HG03196 (cell line): ENCODE results near the gene ST6GALNAC4.
"Not testable (repeated sequence)": the region's sequence is repeated elsewhere in the genome, so short reads cannot be mapped to it uniquely, and the experiment has no call there.

Experiments used
- ATAC-seq: cut with Tn5 transposase; IDR thresholded peaks from one replicate; pipeline ENCODE4 v1.9.1; 2021; ENCODE audit not compliant: unreplicated experiment

Gene ST6GALNAC4

DNA sequence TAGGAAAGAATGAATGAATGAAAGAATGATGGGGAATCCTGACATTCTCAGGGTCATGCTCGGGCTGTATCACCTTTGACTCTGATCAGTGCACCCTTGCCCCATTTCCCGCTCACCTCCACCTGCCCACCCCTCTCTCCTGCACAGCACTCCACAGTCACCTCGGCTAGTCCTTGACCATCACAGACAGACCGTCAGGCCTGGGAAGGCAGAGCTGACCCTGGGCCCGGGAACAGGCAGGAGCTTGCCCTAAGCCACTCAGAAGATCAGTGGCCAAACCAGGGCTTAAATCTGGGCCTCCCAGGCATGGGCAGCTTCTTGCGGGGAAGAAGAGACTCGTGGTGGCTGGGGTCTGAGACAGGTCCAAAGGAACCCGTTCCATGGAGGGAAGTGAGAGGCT lies 21.0 kb downstream of the ST6GALNAC4 start:
- ATAC-seq = no peak

DNA sequence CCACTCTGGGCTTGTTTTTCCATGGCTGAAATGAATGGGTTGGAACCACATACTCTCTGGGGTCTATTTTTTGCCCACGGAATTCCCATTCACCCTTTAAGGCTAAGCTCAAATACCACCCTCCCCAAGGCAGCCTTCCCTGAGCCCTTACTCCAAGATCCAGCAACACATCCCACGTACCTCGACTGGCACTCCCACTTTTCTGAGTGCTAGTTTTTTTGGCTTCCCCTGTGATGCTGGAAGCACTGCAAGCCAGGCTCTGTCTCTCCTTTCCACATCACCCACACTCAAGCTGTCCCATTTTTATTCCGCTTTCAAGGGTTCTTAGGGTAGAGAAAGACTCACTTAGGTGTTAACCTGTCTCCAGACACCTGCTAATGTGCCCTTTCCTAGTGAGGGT lies 23.4 kb downstream of the ST6GALNAC4 start:
- ATAC-seq = no peak

DNA sequence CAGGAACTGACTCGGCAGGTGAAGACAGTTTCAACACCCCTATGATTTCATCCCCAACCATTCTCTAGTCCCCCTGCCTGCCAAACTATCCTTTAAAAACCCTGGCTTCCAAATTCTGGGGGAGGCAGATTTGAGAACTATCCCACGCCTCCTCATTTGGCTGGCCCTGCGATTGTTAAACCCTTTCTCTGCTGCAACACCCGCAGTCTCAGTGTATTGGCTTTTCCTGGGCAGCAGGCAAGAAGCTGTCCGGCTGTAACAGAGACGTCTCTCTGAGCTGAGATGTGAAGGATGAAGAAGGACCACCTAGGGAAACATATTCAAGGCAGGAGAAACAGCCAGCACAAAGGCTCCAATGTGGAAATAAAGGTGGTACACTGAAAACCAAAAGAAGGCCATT lies 24.0 kb downstream of the ST6GALNAC4 start:
- no peak for ATAC-seq

DNA sequence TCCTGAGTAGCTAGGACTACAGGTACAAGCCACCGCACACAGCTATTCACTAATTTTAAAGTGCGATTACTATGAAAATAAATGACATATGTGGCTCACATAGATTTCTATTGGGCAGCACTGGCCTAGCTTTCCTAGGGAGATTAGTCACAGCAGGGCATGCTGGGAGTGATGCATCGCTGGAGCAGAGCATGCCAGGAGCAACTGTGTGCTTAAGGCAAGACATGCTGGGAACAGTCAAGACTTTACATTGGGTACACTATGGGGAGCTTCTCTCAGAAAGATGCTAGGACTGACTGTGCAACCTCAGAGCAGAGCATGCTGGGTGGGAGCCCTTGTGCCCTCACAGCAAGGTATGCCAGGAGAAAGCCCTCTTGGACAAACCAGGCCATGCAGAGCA lies 26.8 kb downstream of the ST6GALNAC4 start:
- ATAC-seq = no peak

DNA sequence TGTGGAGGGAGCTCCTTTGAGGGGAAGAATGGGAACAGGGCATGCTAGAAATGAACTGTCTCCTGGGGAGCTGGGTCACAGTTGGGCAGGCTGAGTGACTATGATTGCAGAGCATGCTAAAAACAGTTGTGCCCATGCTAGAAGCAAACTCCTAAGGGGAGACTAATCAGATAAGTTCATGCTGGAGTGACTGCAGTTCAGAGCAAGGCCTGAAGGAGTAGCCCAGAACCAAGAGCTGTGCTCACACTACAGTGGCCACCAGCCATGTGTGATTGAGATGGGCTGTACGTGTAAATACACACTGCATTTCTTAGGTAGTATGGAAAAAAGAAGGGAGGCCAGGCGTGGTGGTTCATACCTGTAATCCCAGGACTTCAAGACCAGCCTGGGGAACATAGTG lies 29.0 kb downstream of the ST6GALNAC4 start:
- no peak for ATAC-seq

DNA sequence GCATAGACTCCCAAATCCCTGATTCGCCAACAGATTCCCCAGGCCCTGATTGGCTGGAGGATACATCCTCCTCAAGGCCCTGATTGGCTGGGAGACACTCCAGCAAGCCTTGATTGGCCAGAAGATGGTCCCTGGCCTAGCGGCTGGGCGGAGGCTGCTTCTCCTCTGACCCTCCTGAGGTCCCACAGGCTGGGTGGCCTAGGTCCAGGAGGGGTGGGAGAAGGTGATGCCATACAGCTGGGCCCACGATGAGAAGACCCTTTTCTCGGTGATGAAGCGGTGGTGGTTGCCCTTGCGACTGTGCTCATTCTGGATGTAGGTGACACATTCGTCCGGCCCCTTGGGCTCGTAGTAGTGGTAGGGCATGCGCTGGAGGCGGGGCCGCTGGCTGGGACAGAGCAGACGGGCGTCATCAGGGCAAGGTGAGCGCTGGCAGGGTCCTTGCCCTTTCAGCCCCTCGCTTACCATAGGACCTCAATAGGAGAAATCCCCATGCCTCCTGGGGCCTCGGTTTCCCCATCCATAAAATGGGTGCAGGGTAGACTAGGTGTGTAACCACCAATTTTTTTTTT lies 30.4 kb downstream of the ST6GALNAC4 start:
- ATAC-seq = no peak

DNA sequence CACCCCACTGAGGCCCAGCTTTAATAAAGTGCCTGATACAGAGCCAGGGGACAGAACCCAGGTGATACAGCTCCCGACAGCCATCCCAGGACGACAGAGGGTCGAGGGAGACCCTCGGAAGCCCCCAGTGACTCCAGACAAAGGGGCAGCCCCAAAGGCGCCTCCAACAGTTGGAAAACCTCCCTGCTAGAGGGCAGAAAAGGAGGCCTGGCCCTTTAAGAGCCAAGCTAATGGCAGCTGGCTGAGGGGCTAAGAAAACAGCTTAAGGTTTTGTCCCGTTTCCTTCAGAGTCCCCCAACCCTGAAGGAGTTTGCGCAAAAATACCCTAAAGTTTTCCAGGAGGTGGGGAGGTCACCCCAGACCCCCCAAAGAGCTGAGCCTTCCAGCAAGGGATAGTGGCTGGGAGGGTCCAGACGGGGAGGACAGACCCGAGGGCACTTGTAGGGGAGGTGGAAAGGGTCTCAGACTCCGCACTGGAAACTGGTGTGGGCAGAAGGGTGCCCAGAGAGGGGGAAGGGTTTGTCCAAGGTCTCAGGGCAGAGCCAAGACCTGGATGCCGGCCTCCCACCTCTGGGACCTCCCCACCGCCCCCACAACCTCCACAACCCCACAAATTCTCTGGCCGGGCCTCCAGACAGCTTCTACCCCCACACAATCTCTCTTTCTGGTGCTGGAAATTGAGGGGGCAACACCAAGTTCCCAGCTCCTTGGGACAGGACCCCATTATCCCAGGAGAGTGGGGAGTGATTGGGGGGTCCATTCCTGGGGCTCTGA lies 31.1 kb downstream of the ST6GALNAC4 start:
- no peak for ATAC-seq

DNA sequence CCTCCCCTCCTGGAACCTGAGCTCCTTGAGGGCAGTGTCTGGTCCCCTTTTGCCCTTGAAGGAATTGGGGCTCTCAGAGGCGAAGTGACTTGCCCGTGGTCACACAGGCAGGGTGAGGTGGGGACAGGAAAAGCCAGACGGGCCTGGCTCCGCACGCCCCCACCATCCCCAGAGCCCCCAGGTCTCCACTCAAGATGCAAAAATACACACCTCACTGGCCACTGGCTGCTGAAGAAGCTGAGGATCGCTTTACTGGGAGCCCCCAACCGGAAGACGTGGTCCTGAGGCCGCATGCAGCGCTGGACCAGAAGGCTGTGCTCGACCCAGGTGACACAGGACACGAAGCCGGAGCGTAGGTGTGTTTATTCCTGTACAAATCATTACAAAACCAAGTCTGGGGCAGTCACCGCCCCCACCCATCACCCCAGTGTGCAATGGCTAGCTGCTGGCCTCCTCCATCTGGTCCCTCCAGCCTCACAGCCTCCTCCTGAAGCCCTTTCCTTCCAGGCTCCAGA lies 31.8 kb downstream of the ST6GALNAC4 start:
- no peak for ATAC-seq

DNA sequence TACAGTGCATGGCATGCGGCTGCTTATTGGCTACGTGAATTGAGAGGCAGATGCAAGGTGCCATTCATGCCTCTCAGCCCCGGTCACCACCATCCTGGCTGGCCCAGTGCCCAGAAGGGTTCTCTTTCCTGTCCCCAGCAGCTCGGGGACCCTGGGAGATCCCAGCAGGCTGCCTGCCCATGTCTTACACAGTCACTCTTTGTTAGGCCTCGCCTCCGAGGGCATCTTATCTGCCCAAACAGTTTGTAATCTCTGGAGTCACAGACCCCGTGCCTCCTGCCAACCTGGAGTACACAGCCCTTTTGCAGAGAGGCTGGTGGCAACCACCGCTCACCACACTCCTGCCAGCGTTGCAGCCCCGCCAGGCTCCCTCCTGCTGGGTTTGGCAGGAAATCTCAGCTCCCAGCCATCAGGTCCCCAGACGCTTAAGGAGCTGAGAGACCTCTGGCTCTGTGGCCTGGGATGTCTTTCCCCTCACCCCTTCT lies 32.4 kb downstream of the ST6GALNAC4 start:
- no peak for ATAC-seq

DNA sequence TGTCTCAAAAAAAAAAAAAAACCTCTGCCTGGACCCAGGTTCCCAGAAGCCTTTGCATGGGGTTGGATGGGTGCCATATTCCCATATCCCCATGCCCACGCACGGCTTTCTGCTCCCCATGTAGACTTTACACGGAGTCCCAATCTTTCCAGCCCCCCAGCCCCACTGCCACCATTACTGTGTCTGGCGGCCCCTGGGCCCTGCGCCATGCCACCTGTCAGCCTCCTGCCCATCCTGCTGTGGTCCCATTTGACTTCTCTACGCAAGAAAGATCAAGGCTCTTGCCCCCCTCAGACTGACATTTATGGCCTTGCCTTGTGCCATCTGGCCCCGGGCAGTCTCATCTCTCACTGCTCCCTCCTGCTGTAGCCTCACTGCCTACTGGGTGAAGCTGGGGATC lies 32.9 kb downstream of the ST6GALNAC4 start:
- no peak for ATAC-seq

DNA sequence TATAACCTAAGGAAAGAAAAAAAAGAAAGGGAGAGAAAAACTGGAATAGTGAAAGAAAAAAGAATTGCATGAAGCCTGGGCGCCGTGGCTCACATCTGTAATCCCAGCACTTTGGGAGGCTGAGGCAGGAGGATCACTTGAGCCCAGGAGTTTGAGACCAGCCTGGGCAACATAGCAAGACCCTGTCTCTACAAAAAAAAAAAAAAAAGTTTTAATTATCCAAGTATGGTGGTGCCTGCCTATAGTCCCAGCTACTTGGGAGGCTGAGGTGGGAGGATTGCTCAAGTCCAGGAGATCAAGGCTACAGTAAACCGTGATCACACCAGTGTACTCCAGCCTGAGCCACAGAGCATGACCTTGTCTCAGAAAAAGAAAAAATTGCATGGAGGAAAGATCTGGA lies 35.1 kb downstream of the ST6GALNAC4 start:
- ATAC-seq = not testable (repeated sequence)

DNA sequence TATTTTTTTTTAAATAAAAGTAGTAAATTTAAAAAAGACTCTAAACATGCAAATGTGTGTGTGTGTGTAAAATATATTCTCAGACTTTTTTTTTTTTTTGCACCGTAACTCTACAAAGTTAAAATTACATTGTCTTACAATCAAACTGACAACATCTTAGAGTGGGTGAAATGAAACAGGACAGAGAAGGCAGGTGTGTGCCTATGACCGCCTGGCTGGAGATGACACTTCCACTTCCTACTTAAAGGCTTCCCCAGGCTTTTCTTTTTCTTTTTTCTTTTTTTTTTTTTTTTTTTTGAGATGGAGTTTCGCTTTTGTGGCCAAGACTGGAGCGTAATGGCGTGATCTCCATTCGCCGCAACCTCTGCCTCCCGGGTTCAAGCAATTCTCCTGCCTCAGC lies 36.7 kb downstream of the ST6GALNAC4 start:
- ATAC-seq = no peak

DNA sequence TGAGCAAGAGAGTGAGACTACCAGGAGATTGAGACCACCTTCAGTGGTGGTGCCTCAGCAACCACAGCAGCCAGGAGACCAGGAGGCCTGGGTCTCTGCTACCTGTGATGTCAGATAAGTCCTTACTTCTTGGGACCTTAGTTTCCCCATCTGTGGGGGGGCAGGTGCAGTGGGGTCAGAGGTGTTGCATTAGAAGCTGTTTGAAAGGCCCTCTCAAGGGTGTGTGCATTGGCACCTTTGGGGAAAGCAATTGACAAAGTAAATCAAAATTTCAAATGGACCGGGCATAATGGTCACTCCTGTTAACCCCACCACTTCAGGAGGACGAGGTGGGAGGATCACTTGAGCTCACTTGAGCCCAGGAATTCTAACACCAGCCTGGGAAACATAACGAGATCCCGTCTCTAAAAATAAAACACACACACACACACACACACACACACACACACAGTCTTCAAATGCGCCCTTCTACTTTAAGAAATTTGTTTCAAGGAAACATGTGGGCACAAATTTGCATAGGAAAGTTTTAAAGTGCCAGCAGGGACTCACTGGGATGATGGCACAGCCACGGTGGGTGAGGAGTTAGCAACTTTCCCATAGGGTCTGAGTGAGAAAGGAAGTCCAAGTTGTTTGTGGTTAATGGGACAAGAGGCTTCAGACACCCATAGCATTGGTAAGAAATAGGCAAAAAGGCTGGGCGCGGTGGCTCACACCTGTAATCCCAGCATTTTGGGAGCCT lies 38.0 kb downstream of the ST6GALNAC4 start:
- ATAC-seq = no peak

DNA sequence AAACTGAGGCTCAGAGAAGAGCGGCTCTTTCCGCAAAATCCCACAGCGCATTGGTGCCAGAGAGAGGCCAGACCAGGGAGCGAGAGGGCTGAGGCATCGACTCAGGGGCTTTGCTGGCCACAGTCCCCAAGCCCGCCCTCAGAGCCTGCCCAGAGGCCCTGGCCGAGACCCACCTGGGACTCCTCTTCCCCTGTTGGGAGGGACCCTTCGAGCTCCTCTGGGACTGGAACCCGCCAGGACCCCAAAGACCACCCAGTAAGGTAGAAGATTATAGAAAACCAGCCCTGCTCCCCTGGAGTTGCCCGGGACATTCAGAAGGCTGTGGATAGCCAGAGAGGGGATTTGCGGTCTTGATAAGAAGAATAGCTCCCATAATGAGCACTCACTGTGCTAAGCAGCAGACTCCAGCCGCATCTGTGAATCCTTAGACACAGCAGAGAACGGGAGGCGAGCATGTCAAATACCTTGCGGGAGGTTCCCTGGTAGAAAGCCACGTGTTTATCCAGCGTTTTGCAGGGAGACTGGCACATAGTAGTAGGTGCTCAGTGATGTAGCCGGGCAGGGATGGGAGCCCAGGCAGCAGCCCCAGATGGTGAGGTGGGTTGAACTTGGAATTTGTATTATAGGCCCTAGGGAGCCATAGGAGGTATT lies 38.7 kb downstream of the ST6GALNAC4 start:
- ATAC-seq = no peak

DNA sequence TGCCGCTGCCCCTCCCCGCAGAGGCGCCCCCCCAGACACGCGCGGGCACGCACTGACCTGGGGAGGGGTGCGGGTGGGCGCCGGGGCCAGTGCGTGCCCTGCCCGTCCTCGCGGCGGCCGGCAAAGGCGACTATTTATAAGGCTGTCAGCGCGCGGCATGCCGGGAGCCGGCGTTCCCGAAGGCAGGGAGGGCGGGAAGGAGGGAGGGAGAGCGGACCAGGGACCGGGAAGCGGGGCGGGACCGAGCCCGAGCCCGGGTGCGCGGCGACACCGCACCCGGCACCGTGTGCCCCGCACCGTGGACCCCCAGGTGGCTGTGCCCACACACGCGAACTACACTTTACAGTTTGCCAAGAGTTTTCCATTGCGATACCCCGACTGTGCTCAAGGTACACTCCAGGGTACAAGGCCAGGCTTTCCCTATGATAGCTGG lies 39.3 kb downstream of the ST6GALNAC4 start, which contains the start of gene AK1:
Gene AK1 (minus strand): TSS at position 110 of the 433 bp plus-strand sequence. CDS start 3,058 bp downstream, outside the sequence.
- no peak for ATAC-seq

DNA sequence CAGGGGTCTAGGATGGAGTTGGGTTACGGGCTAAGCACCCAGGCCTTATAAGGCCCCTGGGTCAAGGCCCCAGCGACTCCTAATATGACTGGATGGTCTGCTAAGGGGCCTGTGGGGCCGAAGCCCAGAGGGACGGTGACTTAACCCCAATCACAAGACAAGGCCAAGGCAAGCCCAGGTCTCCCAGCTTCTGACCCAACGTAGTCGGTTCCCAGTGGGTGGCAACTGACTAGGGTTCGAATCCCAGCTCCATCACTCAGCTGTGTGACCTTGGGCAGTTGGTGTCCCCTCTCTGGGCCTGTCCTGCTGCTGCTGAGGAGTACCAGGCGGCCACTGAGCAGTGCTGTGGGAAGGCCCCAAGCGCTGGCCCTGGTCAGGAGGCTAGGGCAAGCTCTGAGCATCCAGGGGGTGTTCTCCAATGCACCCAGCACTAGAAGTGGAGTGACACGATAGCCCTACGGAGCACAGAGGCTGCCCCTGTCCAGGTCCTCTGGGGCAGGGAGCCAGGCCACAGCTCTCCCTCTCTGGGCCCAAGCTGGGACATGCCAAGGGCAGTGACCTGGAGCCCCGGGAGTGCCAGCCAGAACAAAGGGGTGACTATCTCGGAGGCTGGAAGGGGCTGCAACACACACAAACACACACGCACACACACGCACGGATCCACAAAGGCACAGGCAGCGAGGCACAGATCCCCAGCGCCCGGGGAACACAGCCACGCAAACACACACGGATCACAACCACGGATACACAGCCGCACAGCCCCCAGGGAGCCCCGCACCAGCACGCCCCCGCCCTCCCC lies 39.9 kb downstream of the ST6GALNAC4 start:
- ATAC-seq = no peak

DNA sequence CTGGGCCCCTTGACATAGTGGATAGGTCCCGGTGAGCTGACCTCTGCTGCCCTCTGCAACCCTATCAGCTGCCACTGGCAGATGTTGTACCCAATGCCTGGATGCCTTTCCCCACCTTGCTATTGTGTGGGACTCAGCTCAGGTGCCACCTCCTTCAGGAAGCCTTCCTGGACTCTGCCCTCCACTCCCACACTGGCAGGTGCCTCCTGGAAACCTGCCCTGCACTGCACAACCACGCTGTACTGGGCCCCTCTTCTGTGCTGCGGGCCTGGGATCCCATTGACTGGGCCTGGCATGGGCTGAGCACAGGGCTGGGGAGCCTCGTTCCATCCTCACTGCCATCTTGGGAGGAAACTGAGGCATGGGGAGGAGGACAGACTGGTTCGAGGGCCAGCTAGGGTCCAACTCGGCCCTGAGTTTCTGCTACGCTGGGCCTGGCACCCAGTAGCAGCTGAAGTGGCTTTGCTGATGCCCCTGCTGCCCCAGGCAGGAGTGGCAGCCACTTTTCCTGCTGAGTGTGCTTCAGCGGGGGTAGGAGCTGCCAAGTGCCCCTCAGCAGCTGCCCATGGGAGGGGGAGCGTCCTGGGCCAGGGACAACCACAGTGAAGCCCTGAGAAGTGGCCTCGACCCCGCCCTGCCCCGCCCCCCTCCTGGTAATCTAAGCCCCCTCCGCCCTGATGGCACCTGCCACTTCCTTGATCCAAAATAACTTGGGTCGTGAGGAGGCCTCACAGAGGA lies 40.6 kb downstream of the ST6GALNAC4 start:
- no peak for ATAC-seq

DNA sequence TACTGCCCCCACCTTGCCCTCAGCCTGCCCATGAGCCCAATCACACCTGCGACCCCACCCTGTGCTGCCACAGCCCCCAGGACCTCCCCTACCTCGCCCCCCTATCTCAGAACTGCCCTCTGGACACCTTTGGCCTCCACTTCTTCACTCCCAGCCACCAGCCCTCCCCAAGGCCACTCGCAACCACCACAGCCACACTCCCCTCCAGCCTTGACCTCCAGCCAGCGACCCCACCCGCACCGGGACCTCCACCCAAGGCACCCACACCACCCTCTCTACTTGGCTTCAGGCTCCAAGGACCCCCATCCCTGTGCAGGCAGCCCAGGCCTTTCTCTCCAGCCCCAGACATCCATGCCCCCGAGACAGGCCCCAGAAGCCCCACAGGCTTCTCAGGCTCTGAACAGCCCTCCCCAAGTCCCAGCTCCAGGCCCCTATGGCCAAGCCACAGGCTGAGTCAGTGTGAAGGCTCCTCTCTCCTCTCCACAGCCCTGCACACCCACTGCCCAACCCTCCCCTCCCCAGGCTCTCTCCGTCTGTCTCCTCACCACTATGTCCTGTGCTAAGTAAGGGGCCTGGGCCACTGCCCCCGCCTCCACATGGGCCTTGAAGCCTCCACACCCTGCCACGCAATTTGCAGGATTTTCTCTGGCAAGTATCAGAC lies 41.4 kb downstream of the ST6GALNAC4 start:
- ATAC-seq = no peak
